GM23338 (cell line): ENCODE measurements around the gene C11orf52. TPM values are rescaled to one million over a fixed set of nuclear protein-coding genes. Genes with fewer than 3 reads are reported as not detected.
A peak's percentile ranks its signal among the peaks of the same experiment; 100 is the strongest.

Source experiments
- ATAC-seq: fragments of 200-7000 bp; cut with Tn5 transposase; 3 replicates; pipeline ENCODE4 v1.9.1; 2020
- DNase-seq: peaks from one replicate; pipeline ENCODE4 v3.0.0-alpha.2; 2015; ENCODE audit warnings: low spot score
- H2AFZ ChIP-seq: fragments of 200-600 bp; sonication (generic); 2 replicates; pipeline ENCODE4 v1.8.0; 2016; ENCODE audit warnings: antibody characterized with exemption, mild to moderate bottlenecking, moderate library complexity
- H3F3A ChIP-seq: fragments of 200-600 bp; sonication (generic); replicated peaks from 2 replicates; pipeline ENCODE4 v1.8.0; 2017; ENCODE audit warnings: antibody characterized with exemption, mixed run types, low read depth
- H3K27ac ChIP-seq: fragments of 200-600 bp; sonication (generic); 2 replicates; pipeline ENCODE4 v1.6.1; 2016; ENCODE audit warnings: low read depth
- H3K27me3 ChIP-seq: fragments of 200-600 bp; sonication (generic); 2 replicates; pipeline ENCODE4 v1.8.0; 2016; ENCODE audit warnings: mild to moderate bottlenecking, mixed run types, moderate library complexity; ENCODE audit not compliant: insufficient read depth
- H3K36me3 ChIP-seq: fragments of 200-600 bp; sonication (generic); 2 replicates; pipeline ENCODE4 v1.8.0; 2016; ENCODE audit warnings: mild to moderate bottlenecking; ENCODE audit not compliant: insufficient read depth
- H3K4me1 ChIP-seq: fragments of 200-600 bp; sonication (generic); 2 replicates; pipeline ENCODE4 v1.8.0; 2016; ENCODE audit warnings: mild to moderate bottlenecking, moderate library complexity; ENCODE audit not compliant: insufficient read depth
- H3K4me2 ChIP-seq: fragments of 200-600 bp; sonication (generic); 2 replicates; pipeline ENCODE4 v1.7.1; 2017; ENCODE audit warnings: mixed run types
- H3K4me3 ChIP-seq: fragments of 200-600 bp; sonication (generic); 2 replicates; pipeline ENCODE4 v1.6.1; 2016; ENCODE audit warnings: mixed run types
- H3K79me2 ChIP-seq: fragments of 200-600 bp; sonication (generic); replicated peaks from 2 replicates; pipeline ENCODE4 v1.8.0; 2017; ENCODE audit warnings: mild to moderate bottlenecking; ENCODE audit not compliant: insufficient read depth
- H3K9me2 ChIP-seq: fragments of 200-600 bp; sonication (generic); 2 replicates; pipeline ENCODE4 v1.8.0; 2017; ENCODE audit not compliant: insufficient read depth
- H4K20me1 ChIP-seq: fragments of 200-600 bp; sonication (generic); replicated peaks from 2 replicates; pipeline ENCODE4 v1.8.0; 2017; ENCODE audit warnings: mild to moderate bottlenecking; ENCODE audit not compliant: insufficient read depth
- H3K27ac Mint-ChIP-seq: 2 replicates; pipeline ENCODE4 v1.8.0; 2020; ENCODE audit warnings: inconsistent platforms, mild to moderate bottlenecking, moderate library complexity, mixed read lengths
- H3K27me3 Mint-ChIP-seq: 3 replicates; pipeline ENCODE4 v1.8.0; 2022; ENCODE audit warnings: low read depth, mild to moderate bottlenecking, moderate library complexity, mixed read lengths, inconsistent platforms; ENCODE audit not compliant: insufficient read depth, poor library complexity
- H3K36me3 Mint-ChIP-seq: 3 replicates; pipeline ENCODE4 v1.8.0; 2021; ENCODE audit warnings: low read depth, mild to moderate bottlenecking, inconsistent platforms, moderate library complexity, mixed read lengths
- H3K4me1 Mint-ChIP-seq: 3 replicates; pipeline ENCODE4 v1.8.0; 2020; ENCODE audit warnings: mild to moderate bottlenecking, inconsistent platforms, mixed read lengths
- H3K4me3 Mint-ChIP-seq: 3 replicates; pipeline ENCODE4 v1.8.0; 2021; ENCODE audit warnings: moderate library complexity, mild to moderate bottlenecking, inconsistent platforms, mixed read lengths
- H3K9me3 Mint-ChIP-seq: 3 replicates; pipeline ENCODE4 v1.8.0; 2020; ENCODE audit warnings: moderate library complexity, mild to moderate bottlenecking, inconsistent platforms, mixed read lengths
- CREB1 ChIP-seq: fragments of 250-450 bp; sonication (Bioruptor Pico); IDR thresholded peaks from 2 replicates; pipeline ENCODE4 v1.5.0; 2020; ENCODE audit warnings: low read depth, mild to moderate bottlenecking, moderate library complexity
- EZH2 ChIP-seq: fragments of 200-600 bp; sonication (generic); IDR thresholded peaks from one replicate; pipeline ENCODE4 v1.8.0; 2017; ENCODE audit warnings: antibody characterized with exemption, mild to moderate bottlenecking, low read depth; ENCODE audit not compliant: unreplicated experiment
- EZH2phosphoT487 ChIP-seq: fragments of 200-600 bp; sonication (generic); IDR thresholded peaks from one replicate; pipeline ENCODE4 v1.8.1; 2018; ENCODE audit warnings: antibody characterized with exemption; ENCODE audit not compliant: unreplicated experiment
- JUNB ChIP-seq: IDR thresholded peaks from one replicate; pipeline ENCODE4 v1.6.1; 2016; ENCODE audit warnings: antibody characterized with exemption; ENCODE audit not compliant: unreplicated experiment
- NANOG ChIP-seq: IDR thresholded peaks from 2 replicates; pipeline ENCODE4 v1.6.1; 2016; ENCODE audit warnings: antibody characterized with exemption, borderline replicate concordance
- polyA plus RNA-seq: library from polyadenylated mRNA; unstranded; fragments of >200 nt; fragmentation: Nextera tagmentation; extraction: Ambion mirVana; gene quantifications from 2 replicates; pipeline ENCODE4 v1.2.1, GENCODE V29; 2016
- total RNA-seq: library from RNA; depleted of rRNA; stranded (reverse); fragments of >200 nt; shearing (Covaris generic); gene quantifications from 2 replicates; pipeline ENCODE4 v1.2.3, GENCODE V29; 2014
- TF ChIP-seq, protein P1 (sequence below): IDR thresholded peaks from 2 replicates; pipeline ENCODE4 v1.6.1; 2016; ENCODE audit warnings: antibody characterized with exemption
- TF ChIP-seq, protein P2 (sequence below): IDR thresholded peaks from one replicate; pipeline ENCODE4 v1.6.1; 2018; ENCODE audit warnings: antibody characterized with exemption; ENCODE audit not compliant: unreplicated experiment
- TF ChIP-seq, protein P3 (sequence below): fragments of 250-450 bp; sonication (Bioruptor Pico); IDR thresholded peaks from 2 replicates; pipeline ENCODE4 v1.5.0; 2020; ENCODE audit warnings: mild to moderate bottlenecking, moderate library complexity

C11orf52 gene
- total and polyA plus RNA-seq, 2 experiments from 2014 or later: 1.0 to 4.1 TPM

DNA sequence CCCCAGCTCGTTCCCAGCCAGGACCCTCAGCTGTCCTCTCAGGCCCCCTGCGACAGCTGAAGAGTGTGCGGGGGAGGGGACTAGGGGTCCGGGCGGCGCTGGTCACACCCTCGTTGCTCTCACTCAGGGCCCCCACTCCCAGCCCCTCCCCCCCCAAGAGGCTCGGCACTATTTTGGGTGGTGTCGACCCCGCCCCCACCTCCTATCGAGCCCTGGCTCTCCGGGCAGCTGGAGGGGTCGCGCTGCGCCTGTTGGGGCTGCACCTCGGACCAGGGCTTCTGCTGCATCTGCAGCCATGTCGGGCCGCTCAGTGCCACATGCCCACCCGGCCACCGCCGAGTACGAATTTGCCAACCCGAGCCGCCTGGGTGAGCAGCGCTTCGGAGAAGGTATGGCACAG, 6.2 kb upstream of the C11orf52 start, which contains the start of gene HSPB2 (continued):
- TF ChIP-seq, protein P1, sequence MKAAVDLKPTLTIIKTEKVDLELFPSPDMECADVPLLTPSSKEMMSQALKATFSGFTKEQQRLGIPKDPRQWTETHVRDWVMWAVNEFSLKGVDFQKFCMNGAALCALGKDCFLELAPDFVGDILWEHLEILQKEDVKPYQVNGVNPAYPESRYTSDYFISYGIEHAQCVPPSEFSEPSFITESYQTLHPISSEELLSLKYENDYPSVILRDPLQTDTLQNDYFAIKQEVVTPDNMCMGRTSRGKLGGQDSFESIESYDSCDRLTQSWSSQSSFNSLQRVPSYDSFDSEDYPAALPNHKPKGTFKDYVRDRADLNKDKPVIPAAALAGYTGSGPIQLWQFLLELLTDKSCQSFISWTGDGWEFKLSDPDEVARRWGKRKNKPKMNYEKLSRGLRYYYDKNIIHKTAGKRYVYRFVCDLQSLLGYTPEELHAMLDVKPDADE: no peak

DNA sequence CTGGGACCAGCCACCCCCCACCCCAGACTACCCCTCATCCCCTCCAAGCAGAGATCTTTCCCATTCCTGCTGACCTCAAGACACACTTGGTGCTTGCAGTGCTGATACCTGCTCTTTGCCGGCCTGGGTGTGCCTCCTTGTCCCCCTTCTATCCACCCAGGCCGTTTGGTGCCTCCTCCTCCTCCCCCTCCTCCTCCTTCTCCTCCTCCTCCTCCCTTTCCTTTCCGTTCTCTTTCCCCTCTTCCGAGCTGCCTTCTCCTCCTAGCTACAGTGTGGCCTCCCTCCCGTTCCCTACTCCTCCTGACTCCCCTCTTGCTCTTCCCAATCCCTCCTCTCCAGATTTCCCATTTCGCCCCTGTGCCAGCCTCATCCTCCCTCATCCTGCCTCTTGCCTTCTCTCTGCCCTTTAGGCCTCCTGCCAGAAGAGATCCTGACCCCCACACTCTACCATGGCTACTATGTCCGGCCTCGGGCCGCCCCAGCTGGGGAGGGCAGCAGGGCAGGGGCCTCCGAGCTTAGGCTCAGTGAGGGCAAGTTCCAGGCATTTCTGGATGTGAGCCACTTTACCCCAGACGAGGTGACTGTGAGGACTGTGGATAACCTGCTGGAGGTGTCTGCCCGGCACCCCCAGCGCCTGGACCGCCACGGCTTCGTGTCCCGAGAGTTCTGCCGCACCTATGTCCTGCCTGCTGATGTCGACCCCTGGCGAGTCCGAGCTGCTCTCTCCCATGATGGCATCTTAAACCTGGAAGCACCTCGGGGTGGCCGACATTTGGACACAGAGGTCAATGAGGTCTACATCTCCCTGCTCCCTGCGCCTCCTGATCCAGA, 5.5 kb upstream of the C11orf52 start:
- no peak overlapping the region for H3K27ac ChIP-seq
- DNase-seq (no peak), ATAC-seq (peak; percentile 25)
- no peaks in the 10 kb centered on the region for H4K20me1 ChIP-seq
- no peaks in the 10 kb centered on the region for H3K79me2 ChIP-seq
- H3F3A ChIP-seq: peaks cover 3% of the 10 kb centered on the region; the same call in 1 of the 2 replicates
- Mint-ChIP-seq H3K36me3 (no peaks in the 10 kb centered on the region), H3K4me3 (no peak overlapping the region), H3K4me1 (peaks cover 44% of the 10 kb centered on the region), H3K27ac (no peak overlapping the region), H3K9me3 (no peaks in the 10 kb centered on the region; the same call in 2 of the 3 replicates), H3K27me3 (peaks cover 11% of the 10 kb centered on the region)
- peak overlapping the region; percentile 85; the same call in 1 of the 2 replicates for H2AFZ ChIP-seq
- peaks cover 35% of the 10 kb centered on the region for H3K4me1 ChIP-seq
- no peaks in the 10 kb centered on the region for H3K36me3 ChIP-seq
- no peaks in the 10 kb centered on the region for H3K27me3 ChIP-seq
- TF ChIP-seq, protein P2, sequence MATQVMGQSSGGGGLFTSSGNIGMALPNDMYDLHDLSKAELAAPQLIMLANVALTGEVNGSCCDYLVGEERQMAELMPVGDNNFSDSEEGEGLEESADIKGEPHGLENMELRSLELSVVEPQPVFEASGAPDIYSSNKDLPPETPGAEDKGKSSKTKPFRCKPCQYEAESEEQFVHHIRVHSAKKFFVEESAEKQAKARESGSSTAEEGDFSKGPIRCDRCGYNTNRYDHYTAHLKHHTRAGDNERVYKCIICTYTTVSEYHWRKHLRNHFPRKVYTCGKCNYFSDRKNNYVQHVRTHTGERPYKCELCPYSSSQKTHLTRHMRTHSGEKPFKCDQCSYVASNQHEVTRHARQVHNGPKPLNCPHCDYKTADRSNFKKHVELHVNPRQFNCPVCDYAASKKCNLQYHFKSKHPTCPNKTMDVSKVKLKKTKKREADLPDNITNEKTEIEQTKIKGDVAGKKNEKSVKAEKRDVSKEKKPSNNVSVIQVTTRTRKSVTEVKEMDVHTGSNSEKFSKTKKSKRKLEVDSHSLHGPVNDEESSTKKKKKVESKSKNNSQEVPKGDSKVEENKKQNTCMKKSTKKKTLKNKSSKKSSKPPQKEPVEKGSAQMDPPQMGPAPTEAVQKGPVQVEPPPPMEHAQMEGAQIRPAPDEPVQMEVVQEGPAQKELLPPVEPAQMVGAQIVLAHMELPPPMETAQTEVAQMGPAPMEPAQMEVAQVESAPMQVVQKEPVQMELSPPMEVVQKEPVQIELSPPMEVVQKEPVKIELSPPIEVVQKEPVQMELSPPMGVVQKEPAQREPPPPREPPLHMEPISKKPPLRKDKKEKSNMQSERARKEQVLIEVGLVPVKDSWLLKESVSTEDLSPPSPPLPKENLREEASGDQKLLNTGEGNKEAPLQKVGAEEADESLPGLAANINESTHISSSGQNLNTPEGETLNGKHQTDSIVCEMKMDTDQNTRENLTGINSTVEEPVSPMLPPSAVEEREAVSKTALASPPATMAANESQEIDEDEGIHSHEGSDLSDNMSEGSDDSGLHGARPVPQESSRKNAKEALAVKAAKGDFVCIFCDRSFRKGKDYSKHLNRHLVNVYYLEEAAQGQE: no peak
- TF ChIP-seq NANOG: no peak
- TF ChIP-seq EZH2phosphoT487: no peak
- no peak for TF ChIP-seq JUNB
- peak overlapping the region; percentile 62; the same call in 1 of the 2 replicates for H3K4me2 ChIP-seq
- no peak overlapping the region for H3K4me3 ChIP-seq
- no peaks in the 10 kb centered on the region for H3K9me2 ChIP-seq

DNA sequence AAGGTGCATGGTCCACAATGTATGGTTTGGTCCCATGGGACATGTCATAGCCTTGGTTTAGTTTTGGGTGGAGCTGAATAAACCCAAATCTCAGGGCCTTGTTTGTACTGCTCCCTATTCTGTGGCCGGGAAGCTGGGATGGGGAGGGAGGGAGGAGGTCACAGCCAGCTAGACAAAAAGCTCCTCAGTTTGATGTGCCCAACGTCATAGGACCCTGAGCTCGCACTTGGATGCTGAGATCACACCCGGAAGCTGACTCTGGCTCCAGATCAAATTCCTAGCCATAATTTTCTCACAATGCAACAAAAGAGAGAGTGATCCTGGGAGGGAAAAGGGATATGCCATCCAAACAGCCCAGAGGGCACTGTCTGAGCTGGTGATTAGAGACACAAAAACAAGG, 4.7 kb upstream of the C11orf52 start:
- Histone ChIP-seq H3K4me2 (no peak overlapping the region), H3K27ac (no peak overlapping the region), H4K20me1 (no peaks in the 10 kb centered on the region), H3K9me2 (no peaks in the 10 kb centered on the region), H2AFZ (0 out of 2 replicates have a peak overlapping the region, but pooled peaks have one; percentile 18), H3K4me1 (peaks cover 38% of the 10 kb centered on the region), H3K79me2 (no peaks in the 10 kb centered on the region), H3K36me3 (no peaks in the 10 kb centered on the region), H3K4me3 (no peak overlapping the region), H3F3A (peaks cover 3% of the 10 kb centered on the region; the same call in 1 of the 2 replicates), H3K27me3 (no peaks in the 10 kb centered on the region)
- Mint-ChIP-seq H3K36me3 (no peaks in the 10 kb centered on the region), H3K9me3 (peaks cover 3% of the 10 kb centered on the region; the same call in 1 of the 3 replicates), H3K27me3 (peaks cover 14% of the 10 kb centered on the region), H3K27ac (no peak overlapping the region), H3K4me1 (peaks cover 49% of the 10 kb centered on the region), H3K4me3 (no peak overlapping the region)
- ATAC-seq (no peak), DNase-seq (no peak)
- TF ChIP-seq, protein P3, sequence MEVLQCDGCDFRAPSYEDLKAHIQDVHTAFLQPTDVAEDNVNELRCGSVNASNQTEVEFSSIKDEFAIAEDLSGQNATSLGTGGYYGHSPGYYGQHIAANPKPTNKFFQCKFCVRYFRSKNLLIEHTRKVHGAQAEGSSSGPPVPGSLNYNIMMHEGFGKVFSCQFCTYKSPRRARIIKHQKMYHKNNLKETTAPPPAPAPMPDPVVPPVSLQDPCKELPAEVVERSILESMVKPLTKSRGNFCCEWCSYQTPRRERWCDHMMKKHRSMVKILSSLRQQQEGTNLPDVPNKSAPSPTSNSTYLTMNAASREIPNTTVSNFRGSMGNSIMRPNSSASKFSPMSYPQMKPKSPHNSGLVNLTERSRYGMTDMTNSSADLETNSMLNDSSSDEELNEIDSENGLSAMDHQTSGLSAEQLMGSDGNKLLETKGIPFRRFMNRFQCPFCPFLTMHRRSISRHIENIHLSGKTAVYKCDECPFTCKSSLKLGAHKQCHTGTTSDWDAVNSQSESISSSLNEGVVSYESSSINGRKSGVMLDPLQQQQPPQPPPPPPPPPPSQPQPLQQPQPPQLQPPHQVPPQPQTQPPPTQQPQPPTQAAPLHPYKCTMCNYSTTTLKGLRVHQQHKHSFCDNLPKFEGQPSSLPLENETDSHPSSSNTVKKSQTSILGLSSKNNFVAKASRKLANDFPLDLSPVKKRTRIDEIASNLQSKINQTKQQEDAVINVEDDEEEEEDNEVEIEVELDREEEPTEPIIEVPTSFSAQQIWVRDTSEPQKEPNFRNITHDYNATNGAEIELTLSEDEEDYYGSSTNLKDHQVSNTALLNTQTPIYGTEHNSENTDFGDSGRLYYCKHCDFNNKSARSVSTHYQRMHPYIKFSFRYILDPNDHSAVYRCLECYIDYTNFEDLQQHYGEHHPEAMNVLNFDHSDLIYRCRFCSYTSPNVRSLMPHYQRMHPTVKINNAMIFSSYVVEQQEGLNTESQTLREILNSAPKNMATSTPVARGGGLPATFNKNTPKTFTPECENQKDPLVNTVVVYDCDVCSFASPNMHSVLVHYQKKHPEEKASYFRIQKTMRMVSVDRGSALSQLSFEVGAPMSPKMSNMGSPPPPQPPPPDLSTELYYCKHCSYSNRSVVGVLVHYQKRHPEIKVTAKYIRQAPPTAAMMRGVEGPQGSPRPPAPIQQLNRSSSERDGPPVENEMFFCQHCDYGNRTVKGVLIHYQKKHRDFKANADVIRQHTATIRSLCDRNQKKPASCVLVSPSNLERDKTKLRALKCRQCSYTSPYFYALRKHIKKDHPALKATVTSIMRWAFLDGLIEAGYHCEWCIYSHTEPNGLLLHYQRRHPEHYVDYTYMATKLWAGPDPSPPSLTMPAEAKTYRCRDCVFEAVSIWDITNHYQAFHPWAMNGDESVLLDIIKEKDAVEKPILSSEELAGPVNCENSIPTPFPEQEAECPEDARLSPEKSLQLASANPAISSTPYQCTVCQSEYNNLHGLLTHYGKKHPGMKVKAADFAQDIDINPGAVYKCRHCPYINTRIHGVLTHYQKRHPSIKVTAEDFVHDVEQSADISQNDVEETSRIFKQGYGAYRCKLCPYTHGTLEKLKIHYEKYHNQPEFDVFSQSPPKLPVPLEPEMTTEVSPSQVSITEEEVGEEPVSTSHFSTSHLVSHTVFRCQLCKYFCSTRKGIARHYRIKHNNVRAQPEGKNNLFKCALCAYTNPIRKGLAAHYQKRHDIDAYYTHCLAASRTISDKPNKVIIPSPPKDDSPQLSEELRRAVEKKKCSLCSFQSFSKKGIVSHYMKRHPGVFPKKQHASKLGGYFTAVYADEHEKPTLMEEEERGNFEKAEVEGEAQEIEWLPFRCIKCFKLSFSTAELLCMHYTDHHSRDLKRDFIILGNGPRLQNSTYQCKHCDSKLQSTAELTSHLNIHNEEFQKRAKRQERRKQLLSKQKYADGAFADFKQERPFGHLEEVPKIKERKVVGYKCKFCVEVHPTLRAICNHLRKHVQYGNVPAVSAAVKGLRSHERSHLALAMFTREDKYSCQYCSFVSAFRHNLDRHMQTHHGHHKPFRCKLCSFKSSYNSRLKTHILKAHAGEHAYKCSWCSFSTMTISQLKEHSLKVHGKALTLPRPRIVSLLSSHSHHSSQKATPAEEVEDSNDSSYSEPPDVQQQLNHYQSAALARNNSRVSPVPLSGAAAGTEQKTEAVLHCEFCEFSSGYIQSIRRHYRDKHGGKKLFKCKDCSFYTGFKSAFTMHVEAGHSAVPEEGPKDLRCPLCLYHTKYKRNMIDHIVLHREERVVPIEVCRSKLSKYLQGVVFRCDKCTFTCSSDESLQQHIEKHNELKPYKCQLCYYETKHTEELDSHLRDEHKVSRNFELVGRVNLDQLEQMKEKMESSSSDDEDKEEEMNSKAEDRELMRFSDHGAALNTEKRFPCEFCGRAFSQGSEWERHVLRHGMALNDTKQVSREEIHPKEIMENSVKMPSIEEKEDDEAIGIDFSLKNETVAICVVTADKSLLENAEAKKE (CRISPR knock-in tag): no peak
- TF ChIP-seq JUNB (no peak), CREB1 (CRISPR knock-in tag) (no peak), EZH2 (no peak)
